ENCODE results near the gene TSC2. TPM values are rescaled to one million over a fixed set of nuclear protein-coding genes. Genes with fewer than 3 reads are reported as not detected.

The TSC2 gene
- total and polyA plus RNA-seq, 2 of the 13 experiments (the other 11 are each of a cell fraction or from before 2014, with no cell fraction given) = 19.6 to 40.4 TPM

- TF ChIP-seq SAFB2 (CRISPR knock-in tag; IDR thresholded peaks at IDR 0.05; ENCODE audit: borderline replicate concordance, low read depth) = 0 out of 2 replicates have a peak, but pooled peaks have one; percentile 44
- peak; percentile 50; the same call in 1 of the 2 replicates for TF ChIP-seq FOSL2 (CRISPR knock-in tag; IDR thresholded peaks at IDR 0.05)
- TF ChIP-seq KLF9 (CRISPR knock-in tag; IDR thresholded peaks at IDR 0.05; ENCODE audit: low read depth) = no peak
- TF ChIP-seq NFATC3 (CRISPR knock-in tag; IDR thresholded peaks at IDR 0.05) = peak; percentile 20; the same call in 1 of the 2 replicates
- TF ChIP-seq NFKB2 (CRISPR knock-in tag; IDR thresholded peaks at IDR 0.05; ENCODE audit: borderline replicate concordance) = peak; percentile 35; the same call in 1 of the 2 replicates
- TF ChIP-seq, protein P1, sequence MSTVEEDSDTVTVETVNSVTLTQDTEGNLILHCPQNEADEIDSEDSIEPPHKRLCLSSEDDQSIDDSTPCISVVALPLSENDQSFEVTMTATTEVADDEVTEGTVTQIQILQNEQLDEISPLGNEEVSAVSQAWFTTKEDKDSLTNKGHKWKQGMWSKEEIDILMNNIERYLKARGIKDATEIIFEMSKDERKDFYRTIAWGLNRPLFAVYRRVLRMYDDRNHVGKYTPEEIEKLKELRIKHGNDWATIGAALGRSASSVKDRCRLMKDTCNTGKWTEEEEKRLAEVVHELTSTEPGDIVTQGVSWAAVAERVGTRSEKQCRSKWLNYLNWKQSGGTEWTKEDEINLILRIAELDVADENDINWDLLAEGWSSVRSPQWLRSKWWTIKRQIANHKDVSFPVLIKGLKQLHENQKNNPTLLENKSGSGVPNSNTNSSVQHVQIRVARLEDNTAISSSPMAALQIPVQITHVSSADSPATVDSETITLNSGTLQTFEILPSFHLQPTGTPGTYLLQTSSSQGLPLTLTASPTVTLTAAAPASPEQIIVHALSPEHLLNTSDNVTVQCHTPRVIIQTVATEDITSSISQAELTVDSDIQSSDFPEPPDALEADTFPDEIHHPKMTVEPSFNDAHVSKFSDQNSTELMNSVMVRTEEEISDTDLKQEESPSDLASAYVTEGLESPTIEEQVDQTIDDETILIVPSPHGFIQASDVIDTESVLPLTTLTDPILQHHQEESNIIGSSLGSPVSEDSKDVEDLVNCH (CRISPR knock-in tag; IDR thresholded peaks at IDR 0.05) = no peak
- TF ChIP-seq ZNF451 (CRISPR knock-in tag; IDR thresholded peaks at IDR 0.05) = peak; percentile 71; the same call in 1 of the 2 replicates
- no peak for TF ChIP-seq ZZZ3 (CRISPR knock-in tag; IDR thresholded peaks at IDR 0.05; ENCODE audit: borderline replicate concordance)
- TF ChIP-seq EEA1 (CRISPR knock-in tag; IDR thresholded peaks at IDR 0.05; ENCODE audit: borderline replicate concordance) = 0 out of 2 replicates have a peak, but pooled peaks have one; percentile 63
- TF ChIP-seq, protein P2, sequence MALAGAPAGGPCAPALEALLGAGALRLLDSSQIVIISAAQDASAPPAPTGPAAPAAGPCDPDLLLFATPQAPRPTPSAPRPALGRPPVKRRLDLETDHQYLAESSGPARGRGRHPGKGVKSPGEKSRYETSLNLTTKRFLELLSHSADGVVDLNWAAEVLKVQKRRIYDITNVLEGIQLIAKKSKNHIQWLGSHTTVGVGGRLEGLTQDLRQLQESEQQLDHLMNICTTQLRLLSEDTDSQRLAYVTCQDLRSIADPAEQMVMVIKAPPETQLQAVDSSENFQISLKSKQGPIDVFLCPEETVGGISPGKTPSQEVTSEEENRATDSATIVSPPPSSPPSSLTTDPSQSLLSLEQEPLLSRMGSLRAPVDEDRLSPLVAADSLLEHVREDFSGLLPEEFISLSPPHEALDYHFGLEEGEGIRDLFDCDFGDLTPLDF (CRISPR knock-in tag; IDR thresholded peaks at IDR 0.05) = no peak
- TF ChIP-seq TSC22D2 (CRISPR knock-in tag; IDR thresholded peaks at IDR 0.05; ENCODE audit: borderline replicate concordance) = no peak
- TF ChIP-seq PHF5A (CRISPR knock-in tag; IDR thresholded peaks at IDR 0.05; ENCODE audit: low read depth, unreplicated experiment) = no peak
- TF ChIP-seq ETV6 (CRISPR knock-in tag; conservative IDR thresholded peaks at IDR 0.05) = 0 out of 2 replicates have a peak, but pooled peaks have one; percentile 42
- TF ChIP-seq RBM22 (optimal IDR thresholded peaks at IDR 0.05; ENCODE audit: low read length) = no peak
- no peak for TF ChIP-seq CBX1 (IDR thresholded peaks at IDR 0.05; ENCODE audit: low read depth)
- peak; percentile 53 for TF ChIP-seq ZNF770 (CRISPR knock-in tag; IDR thresholded peaks at IDR 0.05)
- TF ChIP-seq TRIM24 (CRISPR knock-in tag; IDR thresholded peaks at IDR 0.05) = 0 out of 2 replicates have a peak, but pooled peaks have one; percentile 11
- TF ChIP-seq POLR2AphosphoS5 (IDR thresholded peaks at IDR 0.05; ENCODE audit: low read depth, low read length) = peak; percentile 48
- no peak for TF ChIP-seq NBN (conservative IDR thresholded peaks at IDR 0.05)
- TF ChIP-seq, protein P3, sequence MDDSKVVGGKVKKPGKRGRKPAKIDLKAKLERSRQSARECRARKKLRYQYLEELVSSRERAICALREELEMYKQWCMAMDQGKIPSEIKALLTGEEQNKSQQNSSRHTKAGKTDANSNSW (CRISPR knock-in tag; IDR thresholded peaks at IDR 0.05; ENCODE audit: borderline replicate concordance) = no peak
- TF ChIP-seq TCF7L2 (IDR thresholded peaks at IDR 0.05; ENCODE audit: low read depth, low read length) = no peak
- TF ChIP-seq HOXA9 (CRISPR knock-in tag; IDR thresholded peaks at IDR 0.05; ENCODE audit: borderline replicate concordance) = no peak
- no peak for TF ChIP-seq TBX3 (IDR thresholded peaks at IDR 0.05; ENCODE audit: borderline replicate concordance)
- TF ChIP-seq ZNF34 (CRISPR knock-in tag; IDR thresholded peaks at IDR 0.05; ENCODE audit: borderline replicate concordance) = no peak
- TF ChIP-seq FOXP1 (IDR thresholded peaks at IDR 0.05) = no peak
- peak; percentile 50; the same call in 1 of the 2 replicates for TF ChIP-seq FOXP1 (CRISPR knock-in tag; IDR thresholded peaks at IDR 0.05)
Observed at GRCh38 chr16:2035431-2036199, 12.2 kb upstream of the TSC2 start (continued).
